HEK293 (cell line): ENCODE results near the gene PHF19.

Experiments used
- CTCF ChIA-PET: fragments of 350-600 bp; formaldehyde crosslinking; extraction: SDS; loops from one replicate; lab custom pipeline; 2021; ENCODE audit warnings: antibody characterized with exemption; lab: Yijun Ruan, JAX
- POLR2A ChIA-PET: fragments of 300-600 bp; formaldehyde crosslinking; extraction: SDS; loops from one replicate; lab custom pipeline; 2020; ENCODE audit warnings: antibody characterized with exemption, inconsistent platforms; lab: Yijun Ruan, JAX
- H3K27ac ChIP-seq: fragments of 200-500 bp; sonication (Bioruptor generic); 2 replicates; pipeline ENCODE4 v1.5.1; 2014; ENCODE audit warnings: low read depth, low read length, control low read depth, inconsistent platforms; ENCODE audit errors: extremely low read depth
- H3K36me3 ChIP-seq, 2 experiments: fragments of 200-500 bp in 1 of 2; sonication (Bioruptor generic) in 1 of 2; 1 replicate in 1 of 2; 2 replicates in 1 of 2; pipeline ENCODE4 v1.5.1; 2014 to 2017; ENCODE audit warnings: inconsistent platforms in 2 of 2, low read length in 2 of 2; ENCODE audit not compliant: control insufficient read depth in 2 of 2, insufficient read depth in 1 of 2
- H3K4me1 ChIP-seq: fragments of 200-500 bp; sonication (Bioruptor generic); 2 replicates; pipeline ENCODE4 v1.5.1; 2014; ENCODE audit warnings: mild to moderate bottlenecking, low read length, inconsistent platforms; ENCODE audit not compliant: control insufficient read depth, insufficient read depth
- H3K4me3 ChIP-seq: 2 replicates; pipeline ENCODE4 v1.5.1; 2011; ENCODE audit warnings: low read depth, mild to moderate bottlenecking, control low read depth, low read length, moderate library complexity
- H3K9me3 ChIP-seq: fragments of 200-500 bp; sonication (Bioruptor generic); 2 replicates; pipeline ENCODE4 v1.5.1; 2014; ENCODE audit warnings: low read depth, low read length, inconsistent platforms; ENCODE audit not compliant: control insufficient read depth, insufficient read depth
- GFI1B ChIP-seq: fragments of 450-650 bp; formaldehyde crosslinking; IDR thresholded peaks from 2 replicates; pipeline ENCODE4 v1.5.1; 2016; ENCODE audit warnings: missing biosample characterization, missing genetic modification characterization
- KLF8 ChIP-seq: fragments of 450-650 bp; formaldehyde crosslinking; IDR thresholded peaks from 2 replicates; pipeline ENCODE4 v1.5.1; 2016; ENCODE audit warnings: missing biosample characterization, missing genetic modification characterization
- OVOL3 ChIP-seq: fragments of 450-650 bp; formaldehyde crosslinking; IDR thresholded peaks from 2 replicates; pipeline ENCODE4 v1.5.1; 2016; ENCODE audit warnings: missing biosample characterization, missing genetic modification characterization
- PRDM6 ChIP-seq: fragments of 450-650 bp; formaldehyde crosslinking; IDR thresholded peaks from 2 replicates; pipeline ENCODE4 v1.5.1; 2017; ENCODE audit warnings: missing biosample characterization, missing genetic modification characterization
- WT1 ChIP-seq: fragments of 450-650 bp; formaldehyde crosslinking; IDR thresholded peaks from 2 replicates; pipeline ENCODE4 v1.5.1; 2016; ENCODE audit warnings: missing biosample characterization, missing genetic modification characterization
- YY1 ChIP-seq: fragments of 450-650 bp; formaldehyde crosslinking; IDR thresholded peaks from 2 replicates; pipeline ENCODE4 v1.5.1; 2018; ENCODE audit warnings: missing biosample characterization, missing genetic modification characterization
- ZBTB1 ChIP-seq: fragments of 450-650 bp; formaldehyde crosslinking; IDR thresholded peaks from 2 replicates; pipeline ENCODE4 v1.5.1; 2016; ENCODE audit warnings: missing biosample characterization, missing genetic modification characterization
- ZBTB44 ChIP-seq: fragments of 450-650 bp; IDR thresholded peaks from 2 replicates; pipeline ENCODE4 v1.5.1; 2018; ENCODE audit warnings: missing biosample characterization, mild to moderate bottlenecking, missing genetic modification characterization
- ZIC2 ChIP-seq: fragments of 450-650 bp; formaldehyde crosslinking; IDR thresholded peaks from 2 replicates; pipeline ENCODE4 v1.5.1; 2016; ENCODE audit warnings: missing biosample characterization, missing genetic modification characterization
- ZNF140 ChIP-seq: fragments of 450-650 bp; formaldehyde crosslinking; IDR thresholded peaks from 2 replicates; pipeline ENCODE4 v1.5.1; 2016; ENCODE audit warnings: missing biosample characterization, missing genetic modification characterization
- ZNF2 ChIP-seq: fragments of 450-650 bp; formaldehyde crosslinking; IDR thresholded peaks from 2 replicates; pipeline ENCODE4 v1.5.1; 2016; ENCODE audit warnings: missing biosample characterization, missing genetic modification characterization
- ZNF366 ChIP-seq: fragments of 450-650 bp; formaldehyde crosslinking; conservative IDR thresholded peaks from 2 replicates; pipeline ENCODE4 v1.5.1; 2016; ENCODE audit warnings: missing biosample characterization, missing genetic modification characterization
- ZNF426 ChIP-seq: fragments of 450-650 bp; formaldehyde crosslinking; IDR thresholded peaks from 2 replicates; pipeline ENCODE4 v1.5.1; 2017; ENCODE audit warnings: missing biosample characterization, missing genetic modification characterization, mild to moderate bottlenecking, inconsistent platforms, moderate library complexity
- ZNF449 ChIP-seq: fragments of 450-650 bp; formaldehyde crosslinking; IDR thresholded peaks from 2 replicates; pipeline ENCODE4 v1.5.1; 2017; ENCODE audit warnings: missing biosample characterization, mild to moderate bottlenecking, missing genetic modification characterization, moderate library complexity
- ZNF513 ChIP-seq: fragments of 450-650 bp; IDR thresholded peaks from 2 replicates; pipeline ENCODE4 v1.5.1; 2018; ENCODE audit warnings: missing biosample characterization, missing genetic modification characterization
- ZNF514 ChIP-seq: fragments of 450-650 bp; formaldehyde crosslinking; IDR thresholded peaks from 2 replicates; pipeline ENCODE4 v1.5.1; 2016; ENCODE audit warnings: missing biosample characterization, missing genetic modification characterization
- ZNF544 ChIP-seq: fragments of 450-650 bp; formaldehyde crosslinking; IDR thresholded peaks from 2 replicates; pipeline ENCODE4 v1.5.0; 2017; ENCODE audit warnings: missing biosample characterization, missing genetic modification characterization
- ZNF558 ChIP-seq: fragments of 450-650 bp; formaldehyde crosslinking; IDR thresholded peaks from 2 replicates; pipeline ENCODE4 v1.5.1; 2016; ENCODE audit warnings: missing biosample characterization, missing genetic modification characterization
- ZNF623 ChIP-seq: fragments of 450-650 bp; formaldehyde crosslinking; IDR thresholded peaks from 2 replicates; pipeline ENCODE4 v1.5.1; 2016; ENCODE audit warnings: missing biosample characterization, missing genetic modification characterization
- ZNF660 ChIP-seq: fragments of 450-650 bp; IDR thresholded peaks from 2 replicates; pipeline ENCODE4 v1.5.1; 2018; ENCODE audit warnings: missing biosample characterization, mild to moderate bottlenecking, missing genetic modification characterization
- ZNF664 ChIP-seq: fragments of 450-650 bp; formaldehyde crosslinking; IDR thresholded peaks from 2 replicates; pipeline ENCODE4 v1.5.1; 2016; ENCODE audit warnings: missing biosample characterization, missing genetic modification characterization
- ZNF843 ChIP-seq: fragments of 450-650 bp; formaldehyde crosslinking; IDR thresholded peaks from 2 replicates; pipeline ENCODE4 v1.5.1; 2016; ENCODE audit warnings: missing biosample characterization, missing genetic modification characterization
- ZSCAN5A ChIP-seq: fragments of 450-650 bp; formaldehyde crosslinking; IDR thresholded peaks from 2 replicates; pipeline ENCODE4 v1.5.1; 2016; ENCODE audit warnings: missing biosample characterization, missing genetic modification characterization

PHF19 gene

GRCh38 chr9:120916991-120917880, 40.2 kb upstream of the PHF19 start:
- no peak overlapping the region for H3K27ac ChIP-seq
- no peaks in the 10 kb centered on the region for H3K9me3 ChIP-seq
- no peaks in the 10 kb centered on the region for H3K36me3 ChIP-seq
- H3K4me3 ChIP-seq: no peak overlapping the region
- no peaks in the 10 kb centered on the region for H3K4me1 ChIP-seq
- POLR2A ChIA-PET: no interaction called here
- TF ChIP-seq ZBTB1 (tag by site-specific recombination) (no peak), ZNF366 (tag by site-specific recombination) (no peak), KLF8 (tag by site-specific recombination) (no peak), ZBTB44 (tag by site-specific recombination) (no peak), WT1 (tag by site-specific recombination) (no peak), ZNF664 (tag by site-specific recombination) (peak; percentile 82), ZNF426 (no peak), YY1 (tag by site-specific recombination) (no peak)
- CTCF ChIA-PET: interaction anchor here (0.8 to 2.1 kb wide), 4 partner anchors 13 to 161 kb away, joined by 3 to 8 read pairs (median 4); no protein-coding TSS in a partner anchor

GRCh38 chr9:120916588-120916987, 39.6 kb upstream of the PHF19 start:
- H3K4me3 ChIP-seq: no peak overlapping the region
- no peak overlapping the region for H3K27ac ChIP-seq
- TF ChIP-seq ZNF449 (tag by site-specific recombination): no peak
- no peak for TF ChIP-seq ZNF513
- TF ChIP-seq ZNF660 (tag by site-specific recombination): no peak
- TF ChIP-seq PRDM6 (tag by site-specific recombination): no peak
- TF ChIP-seq ZIC2 (tag by site-specific recombination): no peak
- TF ChIP-seq ZNF544 (tag by site-specific recombination): no peak
- no peak for TF ChIP-seq GFI1B (tag by site-specific recombination)
- no peak for TF ChIP-seq ZNF623 (tag by site-specific recombination)
- no peak for TF ChIP-seq ZNF140 (tag by site-specific recombination)
- no peak for TF ChIP-seq ZNF2
- no peak for TF ChIP-seq ZSCAN5A (tag by site-specific recombination)
- TF ChIP-seq ZNF843 (tag by site-specific recombination): no peak
- no peak for TF ChIP-seq ZBTB1 (tag by site-specific recombination)
- no peak for TF ChIP-seq OVOL3
- TF ChIP-seq ZNF558: no peak
- no peak for TF ChIP-seq ZNF514
- H3K9me3 ChIP-seq: no peaks in the 10 kb centered on the region
- ChIA-PET CTCF (interaction anchor here (0.8 to 2.1 kb wide), 4 partner anchors 13 to 161 kb away, joined by 3 to 8 read pairs (median 4); no protein-coding TSS in a partner anchor), POLR2A (no interaction called here)
- H3K4me1 ChIP-seq: no peaks in the 10 kb centered on the region
- H3K36me3 ChIP-seq: no peaks in the 10 kb centered on the region
